DLD1 (cell line): ENCODE results near the gene HEMK1.

ENCODE experiments used
- in situ Hi-C: cut with HindIII; loops from 2 replicates; pipeline ENCODE4 v1.10.0; 2017; ENCODE audit warnings: low sequenced_read_pairs

The HEMK1 gene

GRCh38 chr3:50600141-50600753 is 30.9 kb downstream of the HEMK1 start:
- in situ Hi-C loops, result loop anchor here (10.0 kb wide), 1 partner anchor 175 kb away; no protein-coding TSS in a partner anchor

DNA sequence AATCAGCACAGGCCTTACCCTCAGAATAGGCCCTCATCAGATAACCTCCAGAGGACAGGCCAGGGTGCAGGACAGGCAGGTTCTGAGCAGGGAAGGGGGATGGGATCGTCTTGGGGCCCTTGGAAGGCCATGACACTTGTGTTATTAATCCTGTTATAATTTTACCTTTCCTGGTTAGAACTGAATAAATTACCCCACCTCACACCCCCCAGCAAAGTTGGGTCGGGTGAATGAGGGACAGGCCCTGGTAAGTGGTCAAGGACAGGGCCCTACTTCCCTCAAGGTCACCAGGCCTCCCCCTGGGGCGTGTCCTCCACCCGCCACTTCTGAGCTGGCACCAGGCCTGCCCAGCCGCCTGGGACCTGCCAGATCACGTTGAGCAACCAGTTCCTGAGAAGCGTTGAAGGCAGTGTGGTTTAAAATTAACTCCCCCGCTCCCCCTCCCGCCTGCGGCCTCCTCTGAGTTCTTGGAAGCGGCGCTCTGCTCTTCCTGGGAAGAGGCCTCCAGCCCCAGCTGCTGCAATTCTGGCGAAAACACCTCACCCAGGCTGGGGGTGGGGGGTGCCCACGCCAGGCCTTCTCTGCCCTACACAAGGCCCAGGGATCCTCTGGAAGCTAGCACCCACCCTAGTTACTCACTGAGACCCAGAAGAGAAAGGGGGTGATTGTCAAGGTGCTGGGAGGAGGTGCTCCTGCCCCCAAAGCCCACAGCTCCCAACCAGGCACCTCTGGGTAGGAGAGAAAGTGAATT is 31.7 kb downstream of the HEMK1 start:
- in situ Hi-C loops, result loop anchor here (10.0 kb wide), 1 partner anchor 176 kb away; no protein-coding TSS in a partner anchor

DNA sequence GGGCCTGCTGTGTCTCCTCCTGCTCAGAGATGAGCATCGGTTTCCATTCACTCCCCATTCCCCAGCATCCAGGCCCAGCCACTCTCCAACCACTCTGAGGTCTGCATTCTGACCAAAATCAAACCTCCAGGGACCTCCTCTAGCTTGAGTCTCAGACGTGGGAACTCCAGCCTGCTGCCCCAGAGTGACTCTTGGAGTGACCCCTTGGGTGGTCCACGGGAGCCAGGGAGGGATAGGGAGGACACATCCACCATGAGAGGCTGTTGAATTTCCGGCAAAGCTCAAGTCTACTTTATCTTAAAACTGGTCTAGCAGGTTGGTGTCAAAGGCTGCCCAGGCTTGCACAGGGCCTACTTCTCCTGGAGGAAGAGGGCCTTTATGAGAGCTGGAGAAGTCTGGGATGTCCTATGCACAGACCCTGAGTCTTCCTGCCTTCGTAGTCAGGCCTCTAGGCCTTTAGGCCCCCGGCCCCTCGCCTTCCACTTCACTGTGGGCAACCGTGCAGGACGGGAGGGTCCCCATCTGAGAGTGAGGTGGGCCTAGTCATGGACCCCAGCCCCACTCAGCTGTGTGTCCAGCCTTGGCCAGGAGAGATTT is 33.4 kb downstream of the HEMK1 start:
- in situ Hi-C loops, result loop anchor here (10.0 kb wide), 1 partner anchor 178 kb away; no protein-coding TSS in a partner anchor

DNA sequence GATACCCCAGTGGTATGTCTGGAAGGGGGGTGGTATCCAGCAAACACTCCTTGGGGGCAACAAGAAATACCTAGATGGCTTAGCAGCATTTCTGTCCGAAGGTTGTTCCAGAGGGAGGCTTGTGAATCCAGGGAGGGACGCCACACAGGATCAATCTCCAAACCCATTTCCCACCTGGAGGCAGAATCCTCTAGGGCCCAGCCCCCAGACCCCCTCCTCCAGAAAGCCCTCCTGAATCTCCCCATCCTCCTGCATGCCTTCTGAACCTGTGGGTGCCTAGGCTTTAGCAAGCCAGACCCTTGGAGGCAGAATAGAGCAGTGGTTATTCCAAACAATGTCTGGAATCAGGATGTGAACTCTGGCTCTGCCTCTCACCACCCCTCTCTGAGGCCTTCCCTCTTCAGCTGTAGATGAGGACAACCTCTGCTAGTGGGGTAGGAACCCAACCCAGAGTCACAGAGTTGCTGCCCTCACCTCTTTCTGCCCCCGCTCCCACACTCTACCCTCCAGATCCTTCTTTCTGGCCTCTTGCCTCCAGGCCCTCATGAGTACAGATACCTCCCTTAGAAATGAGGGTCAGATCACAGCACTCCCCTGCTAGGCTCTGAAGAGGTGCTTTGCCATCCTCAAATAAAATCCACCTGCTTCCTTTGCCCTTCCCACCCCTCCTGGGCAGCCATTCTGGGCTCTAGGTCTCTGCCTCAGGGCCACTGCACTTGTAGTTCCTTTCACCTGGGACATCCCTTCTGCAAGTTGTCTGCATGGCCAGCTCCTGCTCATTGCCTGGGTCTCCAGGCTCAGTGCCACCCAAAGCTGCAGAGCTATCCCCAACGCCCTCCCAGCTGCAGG is 34.2 kb downstream of the HEMK1 start:
- in situ Hi-C loops, result loop anchor here (10.0 kb wide), 1 partner anchor 179 kb away; no protein-coding TSS in a partner anchor

DNA sequence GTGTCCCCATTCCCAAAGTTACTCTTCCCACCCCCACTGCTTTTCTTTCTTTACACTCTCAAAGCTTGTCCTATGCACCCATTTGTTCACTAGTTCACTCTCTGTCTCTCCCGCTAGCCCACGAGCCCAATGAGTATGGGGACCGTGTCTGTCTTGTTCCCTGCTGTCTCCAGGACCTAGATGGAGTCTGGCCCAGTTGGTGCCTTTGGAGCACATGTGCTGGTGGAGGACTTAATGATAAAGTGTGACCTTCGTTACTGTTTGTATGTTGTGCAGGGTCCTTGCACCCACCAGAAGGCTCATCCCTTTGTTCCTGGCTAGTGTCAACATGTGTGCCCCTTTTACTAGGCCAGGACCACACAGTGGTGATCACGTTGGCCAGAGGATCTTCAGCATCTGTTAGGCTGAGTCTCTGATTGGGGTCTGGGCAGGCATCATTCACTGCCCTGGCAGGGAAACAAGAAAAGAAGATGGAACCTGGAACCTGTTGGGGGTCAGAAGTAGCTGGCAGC is 34.8 kb downstream of the HEMK1 start:
- in situ Hi-C loops, result loop anchor here (10.0 kb wide), 1 partner anchor 179 kb away; no protein-coding TSS in a partner anchor

GRCh38 chr3:50604628-50605588 is 35.6 kb downstream of the HEMK1 start:
- in situ Hi-C loops, result loop anchor here (10.0 kb wide), 1 partner anchor 180 kb away; no protein-coding TSS in a partner anchor

GRCh38 chr3:50605901-50606326 is 36.6 kb downstream of the HEMK1 start:
- in situ Hi-C loops, result loop anchor here (10.0 kb wide), 1 partner anchor 181 kb away; no protein-coding TSS in a partner anchor

DNA sequence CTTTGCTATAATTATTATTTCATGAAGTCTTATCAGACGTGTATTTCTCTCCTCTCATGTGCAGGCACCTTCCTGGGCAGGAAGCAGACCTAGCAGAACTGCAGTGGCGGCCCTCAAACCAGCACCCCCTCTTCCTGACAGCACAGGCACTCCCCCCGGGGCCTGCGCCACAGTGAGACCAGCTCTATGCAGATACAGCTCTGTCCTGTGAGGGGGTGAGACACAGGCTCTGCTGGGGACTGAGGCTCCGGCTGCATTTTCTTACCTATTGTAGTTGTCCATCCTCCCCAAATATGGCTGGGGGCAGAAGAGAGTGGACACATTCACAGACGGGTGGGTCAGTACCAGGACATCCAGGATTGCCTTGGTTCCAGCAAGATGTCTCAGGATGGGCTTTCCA is 37.3 kb downstream of the HEMK1 start:
- in situ Hi-C loops, result loop anchor here (10.0 kb wide), 1 partner anchor 182 kb away; no protein-coding TSS in a partner anchor

- in situ Hi-C loops, result loop anchor here (10.0 kb wide), 1 partner anchor 183 kb away; no protein-coding TSS in a partner anchor
These were observed 38.2 kb downstream of the HEMK1 start for GRCh38 chr3:50607271-50608091.

GRCh38 chr3:50608278-50608677 is 39.0 kb downstream of the HEMK1 start:
- in situ Hi-C loops, result loop anchor here (10.0 kb wide), 1 partner anchor 183 kb away; no protein-coding TSS in a partner anchor

DNA sequence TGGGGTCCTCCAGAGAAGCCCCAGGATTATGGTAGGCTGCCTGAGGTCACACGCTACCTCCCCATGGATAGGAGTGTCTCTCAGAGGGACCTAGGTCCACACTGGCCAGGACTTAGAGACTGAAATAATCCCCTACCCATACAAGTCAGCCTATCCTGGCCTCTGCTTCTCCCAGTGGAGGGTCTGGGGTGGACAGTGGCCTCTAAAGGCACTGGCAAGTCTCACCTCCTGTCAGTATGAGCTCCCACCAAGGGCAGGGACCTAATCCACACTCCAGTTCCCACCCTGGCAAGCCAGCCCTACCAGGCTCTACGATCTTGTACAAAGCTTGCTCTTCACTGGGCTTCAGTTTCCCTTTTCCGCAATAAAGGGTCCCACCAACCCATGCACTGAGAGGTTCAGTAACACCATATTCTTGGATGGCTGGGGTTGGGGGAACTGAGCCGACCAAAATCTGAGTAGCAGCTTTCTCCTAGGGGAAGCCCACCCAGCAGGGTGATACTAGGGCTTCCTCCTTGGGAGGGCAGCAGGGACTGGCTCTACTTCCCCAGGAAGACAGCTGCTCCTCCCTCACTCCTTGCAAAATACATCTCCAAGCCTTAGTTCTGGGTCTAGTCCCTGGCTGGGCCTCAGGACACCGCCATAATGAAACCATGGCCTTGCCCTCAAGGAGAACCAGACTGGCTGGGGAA is 39.9 kb downstream of the HEMK1 start:
- in situ Hi-C loops, result loop anchor here (10.0 kb wide), 1 partner anchor 184 kb away; no protein-coding TSS in a partner anchor

DNA sequence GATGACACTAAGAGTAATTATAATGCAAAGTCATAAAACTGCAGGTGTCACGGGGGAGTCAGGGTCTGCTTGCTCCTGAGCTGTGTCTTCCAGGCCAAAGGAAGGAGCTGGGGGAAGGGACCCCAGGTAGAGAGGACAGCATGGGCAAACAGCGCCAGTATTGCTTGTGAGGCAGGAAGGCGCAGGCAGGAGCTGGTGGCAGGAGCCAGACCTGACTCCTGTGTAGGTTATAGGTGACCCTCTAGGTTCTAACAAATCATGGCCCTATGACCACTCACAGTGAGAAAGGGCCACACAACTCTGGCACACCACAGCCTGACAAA is 40.4 kb downstream of the HEMK1 start:
- in situ Hi-C loops, result loop anchor here (10.0 kb wide), 1 partner anchor 185 kb away; no protein-coding TSS in a partner anchor

GRCh38 chr3:50610181-50610971 is 41.1 kb downstream of the HEMK1 start:
- in situ Hi-C loops, result no loop called here

DNA sequence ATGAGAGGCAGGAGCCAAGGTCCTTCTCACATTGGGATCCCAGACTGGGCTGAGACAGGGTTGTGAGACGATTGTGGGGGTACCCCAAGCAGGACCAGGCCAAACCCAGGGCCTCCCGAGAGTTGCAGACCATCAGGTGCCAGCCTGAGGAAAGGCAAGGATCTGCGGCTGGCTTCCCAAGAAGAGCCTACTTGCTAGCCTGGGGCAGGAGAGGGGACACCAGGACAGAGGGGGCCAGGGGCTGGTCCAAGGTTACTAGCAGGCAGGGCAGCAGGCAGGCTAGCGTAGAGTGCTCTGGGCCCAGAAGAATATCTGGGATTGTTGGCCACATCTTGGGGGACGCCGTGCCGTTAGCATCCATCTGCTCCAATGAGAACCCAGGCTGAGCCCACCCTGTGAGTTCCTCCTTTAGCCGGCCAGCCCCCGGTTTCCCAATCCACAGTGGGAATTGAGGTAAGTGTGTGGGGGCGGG is 41.7 kb downstream of the HEMK1 start:
- in situ Hi-C loops, result no loop called here

GRCh38 chr3:50611464-50612233 is 42.3 kb downstream of the HEMK1 start, which contains the start of gene CISH:
CISH (minus strand) TSS chr3:50611774; CDS start chr3:50611650, 124 bp downstream.
- in situ Hi-C loops, result no loop called here
